Endometrial microvascular endothelial cells (primary cell): ENCODE results near the gene MYO7A. TPM values are rescaled to one million over a fixed set of nuclear protein-coding genes. Genes with fewer than 3 reads are reported as not detected.

Experiments
- in situ Hi-C: cut with HindIII; loops from 2 replicates; pipeline ENCODE4 v1.10.0; 2017; ENCODE audit warnings: low sequenced_read_pairs, low pct_unique_long_range_greater_than_20kb; ENCODE audit errors: inconsistent ontology term
- total RNA-seq: library from RNA; depleted of rRNA; stranded (reverse); fragments of >200 nt; gene quantifications from one replicate; pipeline ENCODE4 v1.2.3, GENCODE V29; 2015; ENCODE audit errors: inconsistent ontology term

MYO7A gene
- not detected for total RNA-seq

GRCh38 chr11:77127920-77128691 lies at the start of gene MYO7A:
MYO7A (plus strand) TSS chr11:77128246; CDS start chr11:77130635, 2,389 bp downstream.
- in situ Hi-C loops: no loop called here

- in situ Hi-C loops: no loop called here
Measured at GRCh38 chr11:77079666-77080065, 48.4 kb upstream of the MYO7A start.

- in situ Hi-C loops: no loop called here
Measured at GRCh38 chr11:77080643-77081210, 47.3 kb upstream of the MYO7A start.

GRCh38 chr11:77081381-77081851 lies 46.6 kb upstream of the MYO7A start:
- in situ Hi-C loops: no loop called here

GRCh38 chr11:77081976-77082836 lies 45.8 kb upstream of the MYO7A start:
- in situ Hi-C loops: no loop called here

- in situ Hi-C loops: no loop called here
Measured at GRCh38 chr11:77082838-77083565, 45.0 kb upstream of the MYO7A start.

GRCh38 chr11:77083566-77084245 lies 44.3 kb upstream of the MYO7A start:
- in situ Hi-C loops: no loop called here

GRCh38 chr11:77084581-77085191 lies 43.4 kb upstream of the MYO7A start:
- in situ Hi-C loops: no loop called here

- in situ Hi-C loops: no loop called here
Measured at GRCh38 chr11:77085652-77086051, 42.4 kb upstream of the MYO7A start.

- in situ Hi-C loops: no loop called here
Measured at GRCh38 chr11:77086521-77087472, 41.2 kb upstream of the MYO7A start.

- in situ Hi-C loops: no loop called here
Measured at GRCh38 chr11:77087723-77088225, 40.3 kb upstream of the MYO7A start.

GRCh38 chr11:77088236-77089003 lies 39.6 kb upstream of the MYO7A start:
- in situ Hi-C loops: no loop called here

GRCh38 chr11:77089004-77089545 lies 39.0 kb upstream of the MYO7A start:
- in situ Hi-C loops: no loop called here

GRCh38 chr11:77090046-77090372 lies 38.0 kb upstream of the MYO7A start:
- in situ Hi-C loops: no loop called here

GRCh38 chr11:77090373-77091111 lies 37.5 kb upstream of the MYO7A start:
- in situ Hi-C loops: no loop called here
